ENCODE measurements around the gene MYO9A. TPM values are rescaled to one million over a fixed set of nuclear protein-coding genes. Genes with fewer than 3 reads are reported as not detected.

Gene MYO9A
- polyA plus RNA-seq, 12 donors: 26.1 to 399 (median 30.5) TPM

GRCh38 chr15:71957026-71957425, 160.9 kb downstream of the MYO9A start:
- DNase-seq: no peak

DNA sequence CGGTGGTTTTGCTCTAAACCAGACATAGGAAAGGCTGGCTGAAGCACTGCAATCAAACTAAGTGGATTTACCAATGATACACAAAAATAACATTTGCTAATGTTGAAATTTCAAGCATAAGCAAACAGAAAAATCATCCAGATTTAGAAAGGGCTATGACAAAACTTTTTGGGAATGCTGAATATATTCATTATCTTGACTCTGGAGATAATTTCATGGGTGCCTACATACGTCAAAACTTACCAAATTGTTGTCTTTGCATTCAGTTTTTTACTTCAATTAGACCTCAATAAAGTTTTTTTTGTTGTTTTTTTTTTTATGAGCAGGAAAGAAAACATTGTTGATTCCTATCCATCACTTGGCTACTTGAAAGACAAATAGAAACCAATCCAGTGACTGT, 166.8 kb downstream of the MYO9A start:
- no peak for DNase-seq

- no peak for DNase-seq
Observed at GRCh38 chr15:71945012-71945411, 172.9 kb downstream of the MYO9A start.

GRCh38 chr15:71943806-71944205, 174.1 kb downstream of the MYO9A start:
- DNase-seq: no peak

- DNase-seq: no peak
Observed at GRCh38 chr15:71939981-71940588, 177.9 kb downstream of the MYO9A start.

DNA sequence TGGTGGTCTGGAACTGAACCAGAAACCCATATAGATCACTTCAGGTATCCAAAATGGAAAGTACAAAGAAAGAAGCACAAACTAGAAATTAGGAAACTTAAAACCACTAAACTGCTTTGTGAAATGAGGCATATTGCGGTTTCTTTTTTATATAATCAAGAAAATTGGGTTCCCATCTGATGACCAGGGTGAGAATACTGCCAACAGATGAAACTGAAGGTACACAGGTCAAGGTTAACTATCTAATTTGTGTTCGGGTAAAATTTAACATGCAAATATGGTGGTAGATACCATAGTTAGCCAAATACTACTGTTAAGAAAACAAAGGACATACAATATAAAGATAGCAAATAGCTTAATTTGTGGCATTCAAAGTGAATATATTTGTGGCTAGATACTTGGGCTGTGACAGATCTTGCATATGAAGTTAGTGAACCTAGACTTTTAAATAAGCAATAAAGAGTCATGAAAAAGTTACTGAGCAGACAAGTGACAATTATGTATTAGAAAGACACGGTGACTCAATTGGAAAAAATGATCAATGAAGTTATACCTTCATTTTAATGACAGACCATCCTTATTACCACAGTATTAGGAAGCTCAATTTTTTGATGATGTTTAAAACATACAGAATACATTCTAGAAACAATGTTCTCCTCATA, 180.2 kb downstream of the MYO9A start:
- no peak for DNase-seq

- no peak for DNase-seq
Observed at GRCh38 chr15:71934446-71934845, 183.5 kb downstream of the MYO9A start.

GRCh38 chr15:71932689-71933088, 185.3 kb downstream of the MYO9A start:
- DNase-seq: no peak

- no peak for DNase-seq
Observed at GRCh38 chr15:71931261-71931660, 186.7 kb downstream of the MYO9A start.

GRCh38 chr15:71925145-71925544, 192.8 kb downstream of the MYO9A start:
- no peak for DNase-seq

GRCh38 chr15:71921191-71921590, 196.8 kb downstream of the MYO9A start:
- no peak for DNase-seq

- DNase-seq: no peak
Observed at GRCh38 chr15:71920573-71920972, 197.4 kb downstream of the MYO9A start.

DNA sequence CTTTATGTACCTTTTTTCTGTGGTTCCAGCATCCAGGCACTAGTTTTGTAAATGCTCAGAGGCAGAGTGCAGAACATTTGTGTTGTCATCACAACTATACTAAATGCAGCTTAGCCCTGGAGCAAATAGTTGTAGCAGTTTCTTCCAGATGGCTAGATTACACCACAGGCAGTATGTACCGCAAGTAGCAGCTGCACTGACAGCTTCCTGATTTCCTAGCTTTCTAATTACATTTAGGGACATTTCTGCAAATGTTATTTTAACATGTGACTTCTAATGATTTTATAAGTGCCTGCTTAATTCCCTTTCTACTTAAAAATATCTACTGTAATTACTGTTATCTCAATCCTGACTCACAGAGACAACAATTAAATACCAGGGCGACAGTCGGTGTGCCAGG, 201.1 kb downstream of the MYO9A start:
- no peak for DNase-seq

GRCh38 chr15:71914092-71914491, 203.9 kb downstream of the MYO9A start:
- DNase-seq: no peak

- no peak for DNase-seq
Observed at GRCh38 chr15:71899674-71900073, 218.3 kb downstream of the MYO9A start.

DNA sequence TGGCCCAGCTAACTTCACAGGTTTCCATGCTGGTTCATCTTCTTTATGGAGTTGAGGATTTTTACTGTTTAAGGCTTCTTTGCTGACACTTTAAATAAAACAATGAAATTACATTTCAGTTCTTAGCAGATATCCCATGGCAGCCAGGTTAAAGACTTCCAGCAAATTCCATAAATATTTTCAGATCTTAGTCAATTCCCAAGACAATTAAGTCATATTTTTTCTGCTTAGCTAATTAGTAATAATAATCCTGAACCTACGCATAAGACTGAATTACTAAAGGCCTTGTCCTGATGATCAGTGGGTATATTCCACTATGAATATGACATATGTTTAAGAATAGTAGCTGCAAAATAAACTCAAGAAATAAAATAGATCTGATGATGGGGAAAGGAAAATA, 224.3 kb downstream of the MYO9A start:
- no peak for DNase-seq

DNA sequence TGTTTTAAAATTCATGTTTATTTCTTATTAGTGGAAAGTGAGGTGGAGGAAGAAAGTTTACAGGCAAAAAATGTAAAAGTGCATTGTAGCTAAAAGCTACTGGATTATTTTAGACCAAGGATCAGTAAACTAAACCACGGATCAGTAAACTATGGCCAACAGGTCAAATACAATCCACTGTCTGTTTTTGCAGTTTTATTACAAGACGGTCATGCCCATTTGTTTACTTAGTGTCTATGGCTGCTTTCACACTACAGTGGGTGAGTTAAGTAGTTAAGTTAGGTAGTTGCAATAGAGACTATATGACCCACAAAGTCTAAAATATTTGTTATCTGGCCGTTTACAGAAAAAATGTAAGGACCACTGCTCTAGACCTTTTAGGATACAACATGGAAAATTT, 225.6 kb downstream of the MYO9A start:
- DNase-seq: no peak

- no peak for DNase-seq
Observed at GRCh38 chr15:71891026-71891425, 226.9 kb downstream of the MYO9A start.

DNA sequence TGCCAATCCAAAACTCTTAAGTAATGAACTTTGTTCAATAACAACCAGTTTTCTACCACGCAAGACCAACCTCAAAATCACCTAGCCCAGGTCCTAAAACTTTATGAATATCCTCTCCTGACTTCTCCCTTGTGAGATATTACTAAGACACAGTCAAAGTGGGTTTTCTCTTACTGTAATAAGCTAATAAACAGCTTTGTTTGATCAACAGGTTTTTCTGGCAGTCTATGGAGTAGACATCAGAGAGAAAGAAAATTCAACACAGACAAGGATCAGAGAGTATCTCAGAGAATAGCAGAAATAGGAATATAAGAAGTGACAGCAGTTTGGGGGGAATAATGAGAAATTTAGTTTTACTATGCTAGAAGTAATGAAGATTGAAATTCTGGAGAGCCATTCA, 228.0 kb downstream of the MYO9A start:
- DNase-seq: no peak

- no peak for DNase-seq
Observed at GRCh38 chr15:71889385-71889784, 228.6 kb downstream of the MYO9A start.

DNA sequence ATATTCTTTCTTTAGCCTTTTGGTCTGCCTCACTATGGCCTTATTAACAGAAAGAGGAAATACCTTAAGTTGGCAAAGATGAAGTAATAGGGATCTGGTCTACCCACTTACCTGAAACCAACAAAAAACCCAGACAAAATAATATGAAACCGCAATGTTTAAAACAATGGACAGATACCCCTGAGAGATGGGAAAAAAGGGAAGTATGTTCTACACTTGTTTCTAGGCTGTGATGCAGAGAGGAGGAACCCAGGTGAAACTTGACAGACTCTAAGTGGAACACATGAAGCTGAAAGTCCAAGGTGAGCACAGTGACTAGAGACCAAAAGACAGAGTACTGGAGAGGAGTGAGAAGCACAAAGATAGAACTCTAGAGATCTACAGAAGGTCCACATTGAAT, 229.2 kb downstream of the MYO9A start:
- no peak for DNase-seq

GRCh38 chr15:71885390-71885789, 232.6 kb downstream of the MYO9A start:
- no peak for DNase-seq

DNA sequence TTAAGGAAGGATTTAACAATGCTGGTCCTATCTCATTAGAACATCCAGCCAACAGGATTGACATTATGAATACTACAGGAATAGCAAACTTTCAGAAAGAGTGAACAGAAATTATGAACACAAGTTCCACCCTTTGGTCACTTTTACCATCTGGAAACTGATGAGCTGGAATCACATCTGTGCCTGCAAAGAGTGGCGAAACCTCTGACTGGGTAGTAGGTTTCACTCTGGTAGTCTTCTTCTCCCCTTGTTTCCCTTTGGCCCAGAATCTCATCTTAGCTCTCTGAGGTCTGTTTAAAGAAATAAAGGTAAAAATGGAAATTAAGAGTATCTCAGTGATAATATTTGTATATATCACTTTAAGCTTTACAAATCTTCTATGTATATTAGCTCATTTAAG, 234.5 kb downstream of the MYO9A start:
- no peak for DNase-seq

GRCh38 chr15:71880276-71880675, 237.7 kb downstream of the MYO9A start:
- no peak for DNase-seq
